Gastrocnemius medialis (tissue), 4 donors: Measurements from ENCODE around the gene HS3ST4. TPM values are rescaled to one million over a fixed set of nuclear protein-coding genes. Genes with fewer than 3 reads are reported as not detected.

Experiments
- ATAC-seq, 2 donors: fragments of 150-250 bp; one replicate each; pipeline ENCODE4 v1.9.1; 2016
- DNase-seq, 2 donors: peaks; one replicate each; pipeline ENCODE4 v3.0.0-alpha.2; 2019
- H3K27ac ChIP-seq, 4 donors: fragments of 200-600 bp; sonication (generic); 1 replicate in 1 of 4; 2 replicates in 3 of 4; pipeline ENCODE4 v1.5.1; 2016 to 2018; ENCODE audit warnings: mild to moderate bottlenecking in 2 of 4, moderate library complexity in 1 of 4
- H3K27me3 ChIP-seq, 3 donors: fragments of 200-600 bp; sonication (generic) in 2 of 3; 1 replicate in 1 of 3; 2 replicates in 2 of 3; pipeline versions ENCODE4 v1.5.1 to v1.6.0; 2016 to 2019; ENCODE audit warnings: mild to moderate bottlenecking in 1 of 3, moderate library complexity in 1 of 3
- H3K36me3 ChIP-seq, 2 donors: fragments of 200-600 bp; sonication (generic) in 1 of 2; one replicate each; pipeline ENCODE4 v1.5.1; 2017 to 2018
- H3K4me1 ChIP-seq, 2 donors: fragments of 200-600 bp; sonication (generic) in 1 of 2; one replicate each; pipeline ENCODE4 v1.5.1; 2016 to 2017; ENCODE audit warnings: mild to moderate bottlenecking in 2 of 2
- H3K4me3 ChIP-seq, 4 donors: fragments of 200-600 bp; sonication (generic) in 3 of 4; 1 replicate in 1 of 4; 2 replicates in 3 of 4; pipeline ENCODE4 v1.5.1; 2016 to 2019; ENCODE audit warnings: mild to moderate bottlenecking in 2 of 4
- H3K9me3 ChIP-seq, 3 donors: fragments of 200-600 bp; sonication (generic) in 2 of 3; 1 replicate in 1 of 3; 2 replicates in 2 of 3; pipeline ENCODE4 v1.5.1; 2016 to 2019
- CTCF ChIP-seq, 5 experiments: fragments of 450-650 bp in 3 of 5; fragments of 200-600 bp in 2 of 5; sonication (generic) in 2 of 5; IDR thresholded peaks in 4 of 5; conservative IDR thresholded peaks in 1 of 5; 1 replicate in 4 of 5; 2 replicates in 1 of 5; pipeline ENCODE4 v1.5.1; 2016 to 2019; ENCODE audit warnings: antibody characterized with exemption in 5 of 5, mild to moderate bottlenecking in 3 of 5, moderate library complexity in 3 of 5
- POLR2A ChIP-seq, 2 donors: fragments of 450-650 bp; IDR thresholded peaks; one replicate each; pipeline ENCODE4 v1.6.1; 2017; ENCODE audit warnings: antibody characterized with exemption in 2 of 2, mild to moderate bottlenecking in 2 of 2, moderate library complexity in 2 of 2
- in situ Hi-C, 4 donors: fragments of 200-750 bp; cut with MboI; loops; one replicate each; pipeline versions ENCODE4 v1.15.0 to v1.8.0; 2017; ENCODE audit warnings: low sequenced_read_pairs in 4 of 4
- intact Hi-C: fragments of 100-400 bp; cut with DNase I; formaldehyde crosslinking; loops from one replicate; pipeline ENCODE4 v1.15.1; 2023; ENCODE audit warnings: low total_unique reads
- total RNA-seq, 4 donors: library from RNA; depleted of rRNA; stranded (reverse); fragments of >200 nt; gene quantifications; one replicate each; pipeline versions ENCODE4 v1.1.0 to v1.2.3, GENCODE V29; 2016

The HS3ST4 gene
- total RNA-seq, 4 donors from 2014 or later = not detected

- Histone ChIP-seq H3K27me3 (no peaks in the 10 kb centered on the region), H3K36me3 (no peaks in the 10 kb centered on the region), H3K9me3 (no peaks in the 10 kb centered on the region), H3K4me3 (no peak overlapping the region), H3K4me1 (no peaks in the 10 kb centered on the region), H3K27ac (no peak overlapping the region)
- in situ Hi-C loops = no loop called here
- intact Hi-C loops = no loop called here
- DNase-seq = no peak
- no peak for ATAC-seq
- TF ChIP-seq POLR2A (IDR thresholded peaks at IDR 0.05) (no peak), CTCF (IDR thresholded peaks at IDR 0.05 in 4 of 5, conservative IDR thresholded peaks at IDR 0.05 in 1 of 5) (no peak)
These were observed 286.5 kb downstream of the HS3ST4 start for GRCh38 chr16:25978218-25978617.

GRCh38 chr16:25988084-25988483 is 296.3 kb downstream of the HS3ST4 start:
- no peaks in the 10 kb centered on the region for H3K4me1 ChIP-seq
- intact Hi-C loops = no loop called here
- no peaks in the 10 kb centered on the region for H3K9me3 ChIP-seq
- no peaks in the 10 kb centered on the region for H3K27me3 ChIP-seq
- no peak for DNase-seq
- in situ Hi-C loops = no loop called here
- no peak overlapping the region for H3K27ac ChIP-seq
- no peak overlapping the region for H3K4me3 ChIP-seq
- TF ChIP-seq CTCF (IDR thresholded peaks at IDR 0.05 in 4 of 5, conservative IDR thresholded peaks at IDR 0.05 in 1 of 5) (no peak), POLR2A (IDR thresholded peaks at IDR 0.05) (no peak)
- no peaks in the 10 kb centered on the region for H3K36me3 ChIP-seq
- no peak for ATAC-seq

- Histone ChIP-seq H3K36me3 (no peaks in the 10 kb centered on the region), H3K4me1 (no peaks in the 10 kb centered on the region), H3K27ac (no peak overlapping the region), H3K27me3 (no peaks in the 10 kb centered on the region), H3K4me3 (no peak overlapping the region), H3K9me3 (no peaks in the 10 kb centered on the region)
- intact Hi-C loops = no loop called here
- ATAC-seq = no peak
- no peak for TF ChIP-seq CTCF (IDR thresholded peaks at IDR 0.05 in 4 of 5, conservative IDR thresholded peaks at IDR 0.05 in 1 of 5)
- DNase-seq = no peak
- in situ Hi-C loops = no loop called here
These were observed 297.1 kb downstream of the HS3ST4 start for GRCh38 chr16:25988882-25989281.

GRCh38 chr16:25996052-25996451 is 304.3 kb downstream of the HS3ST4 start:
- Histone ChIP-seq H3K27ac (no peak overlapping the region), H3K9me3 (no peaks in the 10 kb centered on the region), H3K27me3 (no peaks in the 10 kb centered on the region), H3K36me3 (no peaks in the 10 kb centered on the region), H3K4me3 (no peak overlapping the region), H3K4me1 (no peaks in the 10 kb centered on the region)
- ATAC-seq (no peak), DNase-seq (no peak)
- TF ChIP-seq CTCF (IDR thresholded peaks at IDR 0.05 in 4 of 5, conservative IDR thresholded peaks at IDR 0.05 in 1 of 5) (no peak), POLR2A (IDR thresholded peaks at IDR 0.05) (no peak)
- in situ Hi-C loops = no loop called here
- intact Hi-C loops = no loop called here

- DNase-seq (no peak), ATAC-seq (no peak)
- H3K4me3 ChIP-seq = no peak overlapping the region
- intact Hi-C loops (no loop called here), in situ Hi-C loops (no loop called here)
- H3K36me3 ChIP-seq = no peaks in the 10 kb centered on the region
- TF ChIP-seq POLR2A (IDR thresholded peaks at IDR 0.05) (no peak), CTCF (IDR thresholded peaks at IDR 0.05 in 4 of 5, conservative IDR thresholded peaks at IDR 0.05 in 1 of 5) (no peak)
- no peaks in the 10 kb centered on the region for H3K9me3 ChIP-seq
- H3K27me3 ChIP-seq = no peaks in the 10 kb centered on the region
- H3K4me1 ChIP-seq = no peaks in the 10 kb centered on the region
- H3K27ac ChIP-seq = no peak overlapping the region
These were observed 313.6 kb downstream of the HS3ST4 start for GRCh38 chr16:26005336-26005735.
